A673 (cell line): ENCODE results near the gene INHBE. TPM values are rescaled to one million over a fixed set of nuclear protein-coding genes. Genes with fewer than 3 reads are reported as not detected.
"Not testable (repeated sequence)": the region's sequence is repeated elsewhere in the genome, so short reads cannot be mapped to it uniquely, and the experiment has no call there.

Experiments used
- BruUV-seq: library from RNA; stranded (reverse); fragments of 400-500 nt; replicated peaks from 2 replicates; lab custom pipeline; 2021; lab: Mats Ljungman, UMichigan
- CTCF ChIA-PET: fragments of 300-600 bp; sonication (Branson Sonifier 250); formaldehyde crosslinking; loops from one replicate; lab custom pipeline; 2022; ENCODE audit warnings: antibody characterized with exemption; lab: Charles Lee
- POLR2A ChIA-PET: fragments of 300-600 bp; sonication (Branson Sonifier 250); formaldehyde crosslinking; loops from one replicate; lab custom pipeline; 2022; ENCODE audit warnings: antibody characterized with exemption; ENCODE audit not compliant: low non-redundant PET; lab: Charles Lee
- DNase-seq: peaks from one replicate; pipeline ENCODE4 v3.0.0-alpha.2; 2015; ENCODE audit warnings: low spot score
- H3K27ac ChIP-seq: fragments of 200-600 bp; sonication (generic); 2 replicates; pipeline ENCODE4 v1.5.1; 2016; ENCODE audit warnings: mixed run types, low read depth, mild to moderate bottlenecking, mixed read lengths, antibody characterized with exemption, low read length; ENCODE audit not compliant: poor library complexity, severe bottlenecking
- H3K27me3 ChIP-seq: fragments of 200-600 bp; sonication (generic); replicated peaks from 2 replicates; pipeline ENCODE4 v1.6.1; 2017; ENCODE audit warnings: mixed run types, low read depth, mild to moderate bottlenecking, mixed read lengths, antibody characterized with exemption, low read length; ENCODE audit not compliant: insufficient read depth, poor library complexity
- H3K36me3 ChIP-seq: fragments of 200-600 bp; sonication (generic); 2 replicates; pipeline ENCODE4 v1.6.1; 2016; ENCODE audit warnings: mixed run types, mild to moderate bottlenecking, mixed read lengths, antibody characterized with exemption, low read length; ENCODE audit not compliant: insufficient read depth, poor library complexity, severe bottlenecking
- H3K4me1 ChIP-seq: fragments of 200-600 bp; sonication (generic); 2 replicates; pipeline ENCODE4 v1.6.1; 2017; ENCODE audit warnings: mixed run types, mild to moderate bottlenecking, mixed read lengths, antibody characterized with exemption, low read length; ENCODE audit not compliant: insufficient read depth, poor library complexity, severe bottlenecking
- H3K4me3 ChIP-seq: fragments of 200-600 bp; sonication (generic); 2 replicates; pipeline ENCODE4 v1.5.1; 2016; ENCODE audit warnings: low read depth, mixed run types, mild to moderate bottlenecking, mixed read lengths, low read length; ENCODE audit not compliant: poor library complexity, severe bottlenecking
- H3K9me3 ChIP-seq: fragments of 200-600 bp; sonication (generic); 2 replicates; pipeline ENCODE4 v1.6.1; 2016; ENCODE audit warnings: mixed run types, low read depth, mild to moderate bottlenecking, mixed read lengths, antibody characterized with exemption, low read length; ENCODE audit not compliant: poor library complexity, severe bottlenecking
- EZH2 ChIP-seq: fragments of 200-600 bp; sonication (generic); IDR thresholded peaks from 2 replicates; pipeline ENCODE4 v1.6.1; 2017; ENCODE audit warnings: borderline replicate concordance, low read depth, mild to moderate bottlenecking, mixed read lengths, antibody characterized with exemption, low read length; ENCODE audit not compliant: poor library complexity, severe bottlenecking
- intact Hi-C: fragments of 100-400 bp; cut with micrococcal nuclease; formaldehyde crosslinking; loops from one replicate; pipeline ENCODE4 v1.10.0; 2022; ENCODE audit not compliant: unreplicated experiment
- total RNA-seq: library from RNA; stranded (reverse); gene quantifications from 2 replicates; pipeline ENCODE4 v1.2.3, GENCODE V29; 2021
- TF ChIP-seq, protein P1 (sequence below): fragments of 300-800, 200-600 bp; sonication (generic); conservative IDR thresholded peaks from 2 replicates; pipeline ENCODE4 v1.5.1; 2017; ENCODE audit warnings: low read depth, mild to moderate bottlenecking, antibody characterized with exemption, low read length, moderate library complexity, mixed read lengths

INHBE gene
- total RNA-seq, 1 experiment from 2014 or later = 0.62 TPM

DNA sequence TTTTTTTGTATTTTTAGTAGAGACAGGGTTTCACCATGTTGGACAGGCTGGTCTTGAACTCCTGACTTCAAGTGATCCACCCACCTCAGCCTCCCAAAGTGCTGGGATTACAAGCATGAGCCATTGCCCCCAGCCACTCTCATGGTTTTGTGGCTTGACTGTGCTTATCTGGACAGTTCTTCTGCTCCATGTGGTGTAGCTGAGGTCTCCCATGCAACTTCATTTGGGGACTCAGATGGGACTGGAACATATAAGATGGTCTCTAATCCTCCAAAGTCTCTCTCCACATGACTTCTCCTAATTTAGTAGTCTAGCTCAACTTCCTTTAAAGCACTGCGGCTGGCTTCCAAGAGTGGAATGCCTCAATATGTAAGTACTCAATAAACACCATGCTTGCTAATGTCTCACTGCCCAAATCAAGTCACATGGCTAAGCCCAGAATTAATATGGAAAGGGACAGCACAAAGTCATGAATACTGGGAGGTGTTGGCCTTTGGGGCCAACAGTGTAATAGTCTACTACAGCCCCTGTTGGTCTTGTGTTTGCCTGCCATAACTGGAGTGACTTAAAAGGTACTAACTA lies 13.2 kb upstream of the INHBE start:
- TF ChIP-seq, protein P1, sequence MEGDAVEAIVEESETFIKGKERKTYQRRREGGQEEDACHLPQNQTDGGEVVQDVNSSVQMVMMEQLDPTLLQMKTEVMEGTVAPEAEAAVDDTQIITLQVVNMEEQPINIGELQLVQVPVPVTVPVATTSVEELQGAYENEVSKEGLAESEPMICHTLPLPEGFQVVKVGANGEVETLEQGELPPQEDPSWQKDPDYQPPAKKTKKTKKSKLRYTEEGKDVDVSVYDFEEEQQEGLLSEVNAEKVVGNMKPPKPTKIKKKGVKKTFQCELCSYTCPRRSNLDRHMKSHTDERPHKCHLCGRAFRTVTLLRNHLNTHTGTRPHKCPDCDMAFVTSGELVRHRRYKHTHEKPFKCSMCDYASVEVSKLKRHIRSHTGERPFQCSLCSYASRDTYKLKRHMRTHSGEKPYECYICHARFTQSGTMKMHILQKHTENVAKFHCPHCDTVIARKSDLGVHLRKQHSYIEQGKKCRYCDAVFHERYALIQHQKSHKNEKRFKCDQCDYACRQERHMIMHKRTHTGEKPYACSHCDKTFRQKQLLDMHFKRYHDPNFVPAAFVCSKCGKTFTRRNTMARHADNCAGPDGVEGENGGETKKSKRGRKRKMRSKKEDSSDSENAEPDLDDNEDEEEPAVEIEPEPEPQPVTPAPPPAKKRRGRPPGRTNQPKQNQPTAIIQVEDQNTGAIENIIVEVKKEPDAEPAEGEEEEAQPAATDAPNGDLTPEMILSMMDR = no peak
- no peak for TF ChIP-seq EZH2
- H3K9me3 ChIP-seq = no peaks in the 10 kb centered on the region
- DNase-seq = no peak
- no peak overlapping the region for H3K27ac ChIP-seq
- POLR2A ChIA-PET = interaction anchor here (0.6 kb wide), 1 partner anchor 13 kb away, joined by 7 read pairs; the partner anchor contains the start of gene INHBE
- no peaks in the 10 kb centered on the region for H3K4me1 ChIP-seq
- no peaks in the 10 kb centered on the region for H3K27me3 ChIP-seq
- intact Hi-C loops = no loop called here
- BruUV-seq = no TSS peak
- no peak overlapping the region for H3K4me3 ChIP-seq
- no peaks in the 10 kb centered on the region for H3K36me3 ChIP-seq
- CTCF ChIA-PET = interaction anchor here (0.6 kb wide), 1 partner anchor 11 kb away, joined by 8 read pairs; no protein-coding TSS in a partner anchor

DNA sequence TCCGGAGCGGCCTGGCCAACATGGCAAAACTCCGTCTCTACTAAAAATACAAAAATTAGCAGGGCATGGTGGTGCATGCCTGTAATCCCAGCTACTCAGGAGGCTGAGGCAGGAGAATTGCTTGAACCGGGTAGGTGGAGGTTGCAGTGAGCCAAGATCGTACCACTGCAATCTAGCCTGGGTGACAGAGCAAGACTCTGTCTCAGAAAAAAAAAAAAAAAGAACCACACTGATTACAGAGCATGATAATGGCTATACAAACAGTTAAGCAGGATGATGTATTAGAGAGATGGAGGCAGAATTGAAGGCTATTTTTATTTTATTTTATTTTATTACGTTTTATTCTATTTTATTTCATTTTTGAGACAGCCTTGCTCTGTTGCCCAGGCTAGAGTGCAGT lies 10.8 kb upstream of the INHBE start:
- POLR2A ChIA-PET, BruUV-seq: not testable (repeated sequence)
- CTCF ChIA-PET = interaction anchor here (0.7 kb wide), 1 partner anchor 128 kb away, joined by 4 read pairs; no protein-coding TSS in a partner anchor

DNA sequence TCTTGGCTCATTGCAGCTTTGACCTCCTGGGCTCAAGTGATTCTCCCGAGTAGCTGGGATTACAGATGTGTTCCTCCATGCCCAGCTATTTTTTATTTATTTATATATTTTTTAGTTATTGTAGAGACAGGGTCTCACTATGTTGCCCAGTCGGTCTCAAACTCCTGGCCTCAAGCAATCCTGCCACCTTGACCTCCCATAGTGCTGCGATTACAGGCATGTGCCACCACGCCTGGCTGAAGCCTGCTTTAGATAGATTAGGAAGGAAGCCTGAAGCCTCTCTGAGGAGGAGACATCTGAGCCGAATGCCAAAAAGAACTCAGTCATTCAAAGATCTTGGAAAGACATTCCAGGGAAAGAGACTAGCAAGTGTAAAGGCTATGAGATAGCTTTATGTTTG lies 10.4 kb upstream of the INHBE start:
- no peak for DNase-seq
- Histone ChIP-seq H3K4me1 (no peaks in the 10 kb centered on the region), H3K9me3 (no peaks in the 10 kb centered on the region), H3K27ac (no peak overlapping the region), H3K36me3 (no peaks in the 10 kb centered on the region), H3K27me3 (no peaks in the 10 kb centered on the region), H3K4me3 (no peak overlapping the region)
- BruUV-seq = no TSS peak
- TF ChIP-seq, protein P1 = no peak
- POLR2A ChIA-PET = no interaction called here
- intact Hi-C loops = no loop called here
- CTCF ChIA-PET = no interaction called here

More for the DNA sequence above, 10.8 kb upstream of the INHBE start:
- intact Hi-C loops, H3K27ac ChIP-seq, DNase-seq, H3K9me3 ChIP-seq, H3K27me3 ChIP-seq, H3K4me3 ChIP-seq, H3K36me3 ChIP-seq, H3K4me1 ChIP-seq: not testable (repeated sequence)
